Measurements from ENCODE around the gene IRF9.

Gene IRF9

DNA sequence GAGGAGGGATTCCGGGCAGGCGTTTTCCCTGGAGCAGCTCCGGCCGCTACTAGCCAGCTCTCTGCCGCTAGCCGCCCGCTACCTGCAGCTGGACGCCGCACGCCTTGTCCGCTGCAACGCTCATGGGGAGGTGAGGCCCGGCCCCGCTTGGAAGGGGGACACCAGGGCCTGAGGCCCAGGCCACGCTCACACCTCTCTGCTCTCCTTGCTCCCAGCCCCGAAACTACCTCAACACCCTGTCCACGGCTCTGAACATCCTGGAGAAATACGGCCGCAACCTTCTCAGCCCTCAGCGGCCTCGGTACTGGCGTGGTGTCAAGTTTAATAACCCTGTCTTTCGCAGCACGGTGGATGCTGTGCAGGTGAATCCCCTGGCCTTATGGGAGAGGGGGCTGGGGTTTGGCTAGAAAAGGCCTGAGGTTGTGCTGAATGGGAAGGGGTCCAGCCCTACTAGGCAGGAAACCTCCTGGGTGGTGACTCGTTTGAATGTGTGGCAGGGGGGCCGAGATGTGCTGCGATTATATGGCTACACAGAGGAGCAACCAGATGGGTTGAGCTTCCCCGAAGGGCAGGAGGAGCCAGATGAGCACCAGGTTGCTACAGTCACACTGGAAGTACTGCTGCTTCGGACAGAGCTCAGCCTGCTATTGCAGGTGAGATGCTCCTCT lies 13.2 kb upstream of the IRF9 start:
- DNase-seq (no peak), ATAC-seq (no peak)

DNA sequence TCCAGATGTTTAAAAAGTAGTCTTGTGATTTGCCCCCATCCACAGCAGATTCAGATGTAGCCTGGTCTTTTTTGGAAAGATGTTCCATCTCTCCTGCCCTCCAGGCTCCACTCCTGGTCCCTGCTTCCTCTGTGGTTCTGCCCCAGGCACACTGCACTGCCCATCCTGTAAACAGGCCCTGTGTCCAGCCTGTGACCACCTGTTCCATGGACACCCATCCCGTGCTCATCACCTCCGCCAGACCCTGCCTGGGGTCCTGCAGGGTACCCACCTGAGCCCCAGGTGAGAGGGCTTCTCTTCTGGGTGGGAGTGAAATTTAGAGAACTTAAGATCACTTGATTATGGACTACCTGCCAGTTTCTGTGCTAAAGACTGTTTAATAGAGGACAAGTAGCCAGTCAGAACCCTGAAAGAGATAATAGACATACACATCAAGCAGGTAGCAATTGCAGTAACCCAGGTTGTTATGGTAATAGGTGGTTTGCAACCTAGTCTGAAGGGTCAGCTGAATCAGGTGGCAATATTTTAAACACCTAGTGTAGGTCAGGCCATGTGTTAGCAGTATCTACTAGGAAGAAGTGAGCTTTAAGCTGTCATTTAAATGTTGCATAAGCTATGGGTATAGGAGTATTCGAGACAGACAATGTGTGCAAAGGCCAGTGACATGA lies 11.6 kb upstream of the IRF9 start:
- ATAC-seq (no peak), DNase-seq (no peak)

DNA sequence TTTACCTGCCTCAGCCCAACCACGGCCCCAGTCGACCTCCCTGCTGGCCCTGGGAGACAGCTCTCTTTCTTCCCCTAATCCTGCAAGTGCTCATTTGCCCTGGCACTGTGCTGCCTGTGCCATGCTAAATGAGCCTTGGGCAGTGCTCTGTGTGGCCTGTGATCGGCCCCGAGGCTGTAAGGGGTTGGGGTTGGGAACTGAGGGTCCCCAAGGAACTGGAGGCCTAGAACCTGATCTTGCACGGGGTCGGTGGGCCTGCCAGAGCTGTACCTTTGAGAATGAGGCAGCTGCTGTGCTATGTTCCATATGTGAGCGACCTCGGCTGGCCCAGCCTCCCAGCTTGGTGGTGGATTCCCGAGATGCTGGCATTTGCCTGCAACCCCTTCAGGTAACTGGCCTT lies 11.0 kb upstream of the IRF9 start:
- ATAC-seq = no peak

DNA sequence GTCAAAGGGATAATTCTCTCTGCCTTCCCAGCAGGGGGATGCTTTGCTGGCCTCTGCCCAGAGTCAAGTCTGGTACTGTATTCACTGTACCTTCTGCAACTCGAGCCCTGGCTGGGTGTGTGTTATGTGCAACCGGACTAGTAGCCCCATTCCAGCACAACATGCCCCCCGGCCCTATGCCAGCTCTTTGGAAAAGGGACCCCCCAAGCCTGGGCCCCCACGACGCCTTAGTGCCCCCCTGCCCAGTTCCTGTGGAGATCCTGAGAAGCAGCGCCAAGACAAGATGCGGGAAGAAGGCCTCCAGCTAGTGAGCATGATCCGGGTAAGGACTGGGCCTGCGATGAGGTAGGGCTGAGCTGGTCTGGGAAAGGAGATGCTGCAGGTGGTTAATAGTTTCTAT lies 10.5 kb upstream of the IRF9 start:
- no peak for ATAC-seq
- DNase-seq = no peak

More for the DNA sequence above, 11.0 kb upstream of the IRF9 start:
- no peak for DNase-seq

DNA sequence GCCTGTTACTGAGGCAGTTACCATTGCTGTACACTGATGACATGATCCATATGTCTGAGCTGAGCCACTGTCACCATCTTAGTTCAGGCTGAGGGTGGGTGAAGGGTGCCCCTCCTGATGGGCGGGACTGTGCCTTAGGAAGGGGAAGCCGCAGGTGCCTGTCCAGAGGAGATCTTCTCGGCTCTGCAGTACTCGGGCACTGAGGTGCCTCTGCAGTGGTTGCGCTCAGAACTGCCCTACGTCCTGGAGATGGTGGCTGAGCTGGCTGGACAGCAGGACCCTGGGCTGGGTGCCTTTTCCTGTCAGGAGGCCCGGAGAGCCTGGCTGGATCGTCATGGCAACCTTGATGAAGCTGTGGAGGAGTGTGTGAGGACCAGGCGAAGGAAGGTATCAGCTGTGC lies 10.1 kb upstream of the IRF9 start:
- no peak for ATAC-seq
- no peak for DNase-seq

DNA sequence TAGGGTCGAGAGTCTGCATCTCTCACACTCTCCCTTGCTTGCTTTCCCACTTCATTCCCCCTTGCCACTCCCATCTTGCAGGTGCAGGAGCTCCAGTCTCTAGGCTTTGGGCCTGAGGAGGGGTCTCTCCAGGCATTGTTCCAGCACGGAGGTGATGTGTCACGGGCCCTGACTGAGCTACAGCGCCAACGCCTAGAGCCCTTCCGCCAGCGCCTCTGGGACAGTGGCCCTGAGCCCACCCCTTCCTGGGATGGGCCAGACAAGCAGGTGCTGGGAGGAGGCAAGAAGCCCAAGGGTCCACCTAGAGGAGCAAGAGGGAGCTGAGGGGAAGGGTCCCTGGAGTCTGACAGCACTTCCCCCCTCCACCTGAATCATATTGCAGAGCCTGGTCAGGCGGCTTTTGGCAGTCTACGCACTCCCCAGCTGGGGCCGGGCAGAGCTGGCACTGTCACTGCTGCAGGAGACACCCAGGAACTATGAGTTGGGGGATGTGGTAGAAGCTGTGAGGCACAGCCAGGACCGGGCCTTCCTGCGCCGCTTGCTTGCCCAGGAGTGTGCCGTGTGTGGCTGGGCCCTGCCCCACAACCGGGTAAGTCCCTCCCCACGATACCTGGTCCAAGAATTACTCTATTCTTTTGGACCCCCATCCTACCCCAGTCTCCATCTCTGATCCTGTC lies 9.5 kb upstream of the IRF9 start:
- DNase-seq = no peak
- no peak for ATAC-seq

DNA sequence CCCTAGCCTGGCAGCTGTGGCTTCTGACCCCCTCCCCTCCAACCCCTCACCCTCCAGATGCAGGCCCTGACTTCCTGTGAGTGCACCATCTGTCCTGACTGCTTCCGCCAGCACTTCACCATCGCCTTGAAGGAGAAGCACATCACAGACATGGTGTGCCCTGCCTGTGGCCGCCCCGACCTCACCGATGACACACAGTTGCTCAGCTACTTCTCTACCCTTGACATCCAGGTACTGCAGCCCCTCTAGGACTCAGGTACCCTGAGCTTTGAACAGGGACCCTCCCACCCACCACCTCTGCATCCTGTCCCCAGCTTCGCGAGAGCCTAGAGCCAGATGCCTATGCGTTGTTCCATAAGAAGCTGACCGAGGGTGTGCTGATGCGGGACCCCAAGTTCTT lies 6.0 kb upstream of the IRF9 start:
- no peak for ATAC-seq
- no peak for DNase-seq

DNA sequence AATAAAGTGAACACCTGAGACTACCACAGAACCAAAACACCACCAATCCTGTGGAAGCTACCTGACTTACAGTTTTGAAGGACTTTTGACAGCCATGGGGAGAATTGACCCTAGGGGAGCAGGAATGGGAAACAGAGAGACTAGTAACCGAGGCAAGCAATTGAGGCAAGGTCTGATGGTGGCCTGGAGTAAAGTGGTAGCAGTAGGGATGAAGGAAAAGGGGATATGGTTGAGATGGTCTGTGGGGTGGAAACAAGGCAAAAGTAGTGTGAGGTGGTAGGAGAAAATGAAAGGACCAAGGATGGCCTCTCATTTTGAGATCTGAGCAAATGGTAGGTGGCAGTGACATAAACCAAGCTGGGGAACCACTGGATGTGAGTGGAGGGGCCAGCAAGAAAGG lies 4.2 kb upstream of the IRF9 start:
- no peak for DNase-seq
- no peak for ATAC-seq

DNA sequence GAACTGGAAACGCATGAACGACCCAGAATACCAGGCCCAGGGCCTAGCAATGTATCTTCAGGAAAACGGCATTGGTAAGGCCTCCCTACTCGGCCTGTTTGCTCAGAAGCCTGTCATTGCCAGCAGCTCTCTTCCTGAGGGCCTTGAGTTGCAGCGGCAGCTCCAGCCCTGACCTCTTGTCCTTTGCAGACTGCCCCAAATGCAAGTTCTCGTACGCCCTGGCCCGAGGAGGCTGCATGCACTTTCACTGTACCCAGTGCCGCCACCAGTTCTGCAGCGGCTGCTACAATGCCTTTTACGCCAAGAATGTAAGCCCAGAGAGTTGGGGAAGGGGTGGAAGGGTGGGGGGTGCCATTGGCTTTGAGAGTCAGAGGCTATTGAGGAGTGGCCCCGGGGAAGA lies 3.7 kb upstream of the IRF9 start:
- DNase-seq (no peak), ATAC-seq (no peak)

DNA sequence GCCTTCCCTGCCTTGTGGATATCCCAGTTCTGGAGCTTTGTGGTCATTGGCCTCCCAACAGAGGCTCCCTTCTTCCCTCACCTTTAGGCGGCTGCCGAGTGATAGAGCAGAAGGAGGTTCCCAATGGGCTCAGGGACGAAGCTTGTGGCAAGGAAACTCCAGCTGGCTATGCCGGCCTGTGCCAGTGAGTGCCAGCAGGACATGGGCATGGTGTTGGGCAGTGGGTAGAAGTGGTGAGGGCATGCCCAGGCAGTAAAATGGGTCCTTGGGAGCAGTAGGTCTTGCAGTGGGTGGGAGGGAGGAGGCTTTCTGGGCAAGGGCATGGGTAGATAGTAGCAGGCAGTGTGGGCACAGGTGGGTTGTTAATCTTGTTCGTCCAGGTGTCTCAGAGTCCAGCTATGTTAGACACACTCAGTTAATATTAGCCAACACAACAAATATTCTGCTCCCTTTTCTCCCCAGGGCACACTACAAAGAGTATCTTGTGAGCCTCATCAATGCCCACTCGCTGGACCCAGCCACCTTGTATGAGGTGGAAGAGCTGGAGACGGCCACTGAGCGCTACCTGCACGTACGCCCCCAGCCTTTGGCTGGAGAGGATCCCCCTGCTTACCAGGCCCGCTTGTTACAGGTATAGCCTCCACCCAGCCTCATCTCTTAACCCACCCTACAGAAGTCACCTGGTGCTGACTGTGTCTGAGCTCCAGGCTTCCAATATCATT lies 1.1 kb upstream of the IRF9 start:
- ATAC-seq = no peak
- no peak for DNase-seq

DNA sequence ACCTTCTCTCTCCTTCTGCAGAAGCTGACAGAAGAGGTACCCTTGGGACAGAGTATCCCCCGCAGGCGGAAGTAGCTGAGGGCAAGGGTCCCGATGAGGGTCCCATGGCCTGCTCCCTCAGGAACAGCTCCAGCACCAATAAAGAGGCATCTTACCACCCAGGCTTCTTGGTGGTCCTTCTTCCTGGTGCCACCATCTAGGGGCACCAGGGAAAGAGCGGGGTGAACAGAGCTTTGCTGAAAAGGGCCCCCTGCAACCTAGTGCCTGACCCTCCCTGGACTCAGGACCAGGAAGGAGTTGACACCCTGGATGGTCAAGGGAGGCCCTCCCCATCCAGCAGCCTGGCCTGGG lies 591 bp upstream of the IRF9 start:
- ATAC-seq = no peak
- no peak for DNase-seq

DNA sequence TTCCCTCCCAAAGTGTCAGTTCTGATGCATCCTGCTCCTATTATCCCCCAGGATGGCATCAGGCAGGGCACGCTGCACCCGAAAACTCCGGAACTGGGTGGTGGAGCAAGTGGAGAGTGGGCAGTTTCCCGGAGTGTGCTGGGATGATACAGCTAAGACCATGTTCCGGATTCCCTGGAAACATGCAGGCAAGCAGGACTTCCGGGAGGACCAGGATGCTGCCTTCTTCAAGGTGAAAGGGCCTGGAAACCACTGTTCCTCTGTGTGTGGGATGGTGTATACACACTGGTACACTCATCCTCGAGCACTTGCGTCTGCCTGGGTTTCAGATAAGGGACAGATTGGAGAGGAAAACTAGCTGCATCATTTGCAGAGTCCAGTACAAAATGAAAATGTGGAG lies 1.0 kb downstream of the IRF9 start:
- ATAC-seq (peak; percentile 21), DNase-seq (peak; percentile 37)

DNA sequence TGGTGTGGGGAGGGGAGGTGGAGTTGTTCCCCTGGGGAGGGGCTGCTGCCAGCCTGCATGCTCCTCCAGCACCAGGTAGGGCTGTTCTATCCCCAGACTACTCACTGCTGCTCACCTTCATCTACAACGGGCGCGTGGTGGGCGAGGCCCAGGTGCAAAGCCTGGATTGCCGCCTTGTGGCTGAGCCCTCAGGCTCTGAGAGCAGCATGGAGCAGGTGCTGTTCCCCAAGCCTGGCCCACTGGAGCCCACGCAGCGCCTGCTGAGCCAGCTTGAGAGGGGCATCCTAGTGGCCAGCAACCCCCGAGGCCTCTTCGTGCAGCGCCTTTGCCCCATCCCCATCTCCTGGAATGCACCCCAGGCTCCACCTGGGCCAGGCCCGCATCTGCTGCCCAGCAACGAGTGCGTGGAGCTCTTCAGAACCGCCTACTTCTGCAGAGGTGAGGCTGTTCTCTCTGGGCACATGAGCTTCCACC lies 3.5 kb downstream of the IRF9 start:
- DNase-seq (no peak), ATAC-seq (no peak)

DNA sequence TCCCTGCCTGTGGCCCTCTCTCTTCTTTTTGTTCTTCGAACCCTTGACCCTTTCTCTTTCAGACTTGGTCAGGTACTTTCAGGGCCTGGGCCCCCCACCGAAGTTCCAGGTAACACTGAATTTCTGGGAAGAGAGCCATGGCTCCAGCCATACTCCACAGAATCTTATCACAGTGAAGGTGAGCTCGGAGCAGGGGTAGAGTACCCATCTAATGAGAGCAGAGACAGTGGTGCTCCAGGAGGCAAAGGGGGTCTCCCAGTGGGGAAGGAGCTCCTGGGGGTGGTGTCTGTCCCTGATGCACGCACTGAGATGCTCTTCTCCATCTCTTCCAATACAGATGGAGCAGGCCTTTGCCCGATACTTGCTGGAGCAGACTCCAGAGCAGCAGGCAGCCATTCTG lies 4.7 kb downstream of the IRF9 start:
- no peak for ATAC-seq
- no peak for DNase-seq

DNA sequence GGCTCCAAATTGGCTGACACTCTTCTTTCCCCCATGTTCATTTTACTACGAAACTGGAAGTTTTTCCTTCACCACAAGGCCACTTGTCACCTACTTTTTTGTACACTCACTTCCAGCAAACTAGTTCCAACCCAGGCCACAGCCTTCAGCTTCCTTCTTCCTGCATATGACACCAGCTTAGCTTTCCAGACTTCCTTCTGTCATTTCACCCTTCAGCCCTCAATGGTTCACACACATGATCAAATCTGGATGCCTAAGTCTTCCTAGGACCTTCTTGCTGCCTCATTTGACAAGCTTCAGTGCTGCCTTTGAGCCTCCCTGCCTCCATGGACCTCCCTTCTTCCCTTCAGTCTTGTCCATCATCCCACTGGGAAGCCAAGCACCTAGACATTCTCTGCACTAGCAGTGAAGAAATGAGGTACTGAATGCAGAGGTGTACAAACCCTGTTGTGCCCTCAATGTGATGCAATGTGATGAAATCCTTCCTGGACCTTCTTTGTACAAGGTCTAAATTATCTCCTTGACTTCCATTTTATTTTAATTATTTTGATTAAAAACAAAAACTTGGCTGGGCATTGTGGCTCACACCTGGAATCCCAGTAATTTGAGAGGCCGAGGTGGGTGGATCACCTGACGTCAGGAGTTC lies 6.5 kb downstream of the IRF9 start:
- ATAC-seq (no peak), DNase-seq (no peak)

DNA sequence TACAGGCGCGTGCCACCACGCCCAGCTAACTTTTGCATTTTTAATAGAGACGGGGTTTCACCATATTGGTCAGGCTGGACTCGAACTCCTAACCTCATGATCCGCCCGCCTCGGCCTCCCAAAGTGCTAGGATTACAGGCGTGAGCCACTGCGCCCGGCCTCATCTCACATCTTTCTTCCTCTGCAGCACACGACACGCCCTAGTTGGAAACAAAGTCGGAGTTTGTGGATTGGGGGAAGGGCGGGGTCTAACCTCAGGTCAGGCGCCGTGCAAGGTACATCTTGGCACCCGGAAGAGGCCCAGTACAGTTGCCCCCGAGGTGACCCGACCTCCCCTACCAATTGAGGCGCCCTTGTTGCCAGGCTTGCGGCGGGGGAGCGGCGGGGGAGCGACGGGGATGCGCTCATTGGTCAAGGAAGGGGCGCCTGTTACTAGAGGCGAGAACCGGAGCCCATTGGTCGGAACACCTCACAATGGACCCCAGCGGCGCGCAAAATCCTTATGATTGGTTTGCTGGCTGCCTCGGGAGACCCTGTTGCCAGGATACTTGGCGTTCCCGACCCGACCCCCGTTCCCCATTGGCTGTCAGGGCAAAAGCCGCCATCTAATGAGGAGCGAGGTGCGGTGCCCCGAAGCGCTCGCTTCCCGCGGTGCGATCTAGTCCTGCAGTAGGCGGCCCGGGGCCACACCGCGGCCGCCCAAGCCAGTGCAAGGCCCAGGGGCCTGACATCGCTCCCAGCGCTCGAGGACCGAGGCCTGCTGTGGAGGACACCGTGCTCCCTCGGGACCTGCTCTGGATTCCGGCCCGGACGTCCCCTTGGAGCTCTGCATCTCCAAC lies 10.6 kb downstream of the IRF9 start, which contains the start of gene REC8:
TSS of gene REC8 (plus strand) at position 659 of the 839 bp plus-strand sequence. CDS start 473 bp downstream, outside the sequence.
- DNase-seq = peak; percentile 82
- ATAC-seq = peak; percentile 88

DNA sequence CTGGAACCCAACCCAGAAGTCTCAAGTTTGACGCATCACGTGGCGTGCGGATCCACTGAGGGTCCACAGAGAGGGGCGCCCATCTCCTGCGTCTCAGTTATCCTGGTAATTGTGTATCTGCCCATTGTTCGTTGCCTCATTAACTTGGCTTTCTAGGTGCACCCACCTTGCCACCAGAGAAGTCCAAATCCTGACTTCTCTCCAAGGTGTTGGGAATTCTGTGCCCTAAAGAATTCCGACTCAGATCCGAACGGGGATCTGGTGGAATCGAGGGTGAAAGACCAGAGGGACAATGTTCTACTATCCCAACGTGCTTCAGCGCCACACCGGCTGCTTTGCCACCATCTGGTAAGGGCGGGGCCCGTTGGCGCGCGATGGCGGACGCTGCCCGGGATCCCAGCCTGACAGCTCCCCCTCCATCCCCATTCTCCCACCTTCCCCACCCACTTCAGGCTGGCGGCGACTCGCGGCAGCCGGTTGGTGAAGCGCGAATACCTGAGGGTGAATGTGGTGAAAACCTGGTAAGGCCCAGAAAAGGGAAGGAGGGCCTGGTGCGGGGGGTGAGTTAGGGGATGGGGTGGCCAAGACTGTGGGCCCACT lies 11.3 kb downstream of the IRF9 start:
- DNase-seq (no peak), ATAC-seq (no peak)

DNA sequence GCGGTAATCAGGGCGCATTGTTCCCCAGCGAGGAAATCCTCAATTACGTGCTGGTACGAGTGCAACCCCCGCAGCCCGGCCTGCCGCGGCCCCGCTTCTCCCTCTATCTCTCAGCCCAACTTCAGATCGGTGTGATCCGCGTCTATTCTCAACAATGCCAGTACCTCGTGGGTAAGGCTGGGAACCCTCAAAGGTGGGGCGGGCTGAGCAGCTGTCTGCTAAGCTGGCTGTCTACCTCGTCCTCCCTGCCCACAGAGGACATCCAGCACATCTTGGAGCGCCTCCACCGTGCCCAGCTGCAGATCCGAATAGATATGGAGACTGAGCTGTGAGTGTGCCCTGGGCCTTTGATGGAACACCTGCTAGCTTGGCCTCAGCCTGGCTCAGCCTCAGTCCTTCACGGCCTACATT lies 11.8 kb downstream of the IRF9 start:
- DNase-seq (no peak), ATAC-seq (no peak)

DNA sequence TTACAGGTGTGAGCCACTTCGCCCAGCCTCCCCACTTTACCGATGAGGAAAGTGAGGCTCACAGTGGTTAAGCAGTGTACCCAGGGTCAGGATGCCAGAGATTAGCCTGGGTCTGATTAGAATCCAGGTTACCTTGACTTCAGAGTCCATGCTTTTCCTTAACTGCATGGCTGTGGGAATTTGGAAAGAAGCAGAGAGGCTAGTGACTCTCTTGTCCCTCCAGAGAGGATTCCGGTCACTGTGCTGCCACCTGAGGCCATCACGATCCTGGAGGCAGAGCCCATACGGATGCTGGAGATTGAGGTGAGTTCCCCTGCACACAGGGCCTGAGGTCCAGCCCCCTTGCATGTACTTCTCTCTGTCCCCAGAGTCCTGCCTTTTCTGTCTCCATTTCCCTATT lies 15.5 kb downstream of the IRF9 start:
- no peak for ATAC-seq

DNA sequence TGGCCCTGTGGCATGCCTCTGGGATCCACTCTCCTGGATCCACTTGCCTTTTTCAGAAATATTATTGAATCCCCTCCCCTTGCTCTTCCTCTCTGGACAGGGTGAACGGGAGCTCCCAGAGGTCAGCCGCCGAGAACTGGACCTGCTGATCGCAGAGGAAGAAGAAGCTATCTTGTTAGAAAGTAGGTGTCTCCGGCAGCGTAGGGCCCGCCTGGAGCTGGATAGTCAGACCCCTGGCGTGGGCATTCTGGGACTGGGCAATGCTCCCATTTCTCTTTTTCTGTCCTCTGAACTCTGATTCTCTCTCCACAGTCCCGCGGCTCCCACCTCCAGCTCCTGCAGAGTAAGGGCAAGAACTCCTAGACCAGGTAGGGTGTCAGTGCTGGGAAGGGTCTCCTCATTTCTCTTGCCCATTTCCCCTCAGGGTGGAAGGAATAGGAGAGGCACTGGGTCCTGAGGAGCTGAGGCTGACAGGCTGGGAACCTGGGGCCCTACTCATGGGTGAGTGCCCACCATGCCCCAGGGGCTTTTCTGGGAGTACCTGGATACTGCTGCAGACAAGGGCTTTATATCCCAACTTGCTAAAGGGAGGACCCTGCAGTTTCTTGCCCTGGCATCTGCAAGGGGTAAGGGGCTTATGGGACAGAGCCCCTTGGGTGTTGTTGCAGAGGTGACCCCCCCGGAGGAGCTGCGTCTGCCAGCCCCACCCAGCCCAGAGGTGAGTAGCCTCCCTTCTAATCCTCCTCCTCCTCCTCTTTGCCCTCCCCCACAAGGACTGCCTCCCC lies 16.2 kb downstream of the IRF9 start:
- no peak for ATAC-seq
- no peak for DNase-seq

More for the DNA sequence above, 15.5 kb downstream of the IRF9 start:
- no peak for DNase-seq
